AG09309 (cell line): Measurements from ENCODE around the gene AHR.

ENCODE experiments used
- DNase-seq: peaks from one replicate; pipeline ENCODE4 v3.0.0-alpha.2; 2010; ENCODE audit warnings: low read depth
- H3K4me3 ChIP-seq: 2 replicates; pipeline ENCODE4 v1.5.1; 2011; ENCODE audit warnings: mild to moderate bottlenecking, low read depth, low read length, moderate library complexity; ENCODE audit not compliant: control insufficient read depth
- CTCF ChIP-seq: IDR thresholded peaks from 2 replicates; pipeline ENCODE4 v1.5.1; 2011; ENCODE audit warnings: mild to moderate bottlenecking, low read depth, low read length, inconsistent platforms; ENCODE audit not compliant: insufficient read depth, control insufficient read depth; ENCODE audit errors: missing control alignments

AHR gene

GRCh38 chr7:17320102-17320497, 21.6 kb downstream of the AHR start:
- TF ChIP-seq CTCF, result no peak
- no peak overlapping the region for H3K4me3 ChIP-seq
- no peak for DNase-seq

- H3K4me3 ChIP-seq, result no peak overlapping the region
- no peak for TF ChIP-seq CTCF
- DNase-seq, result no peak
These were observed 22.2 kb downstream of the AHR start for GRCh38 chr7:17320657-17321056.

DNA sequence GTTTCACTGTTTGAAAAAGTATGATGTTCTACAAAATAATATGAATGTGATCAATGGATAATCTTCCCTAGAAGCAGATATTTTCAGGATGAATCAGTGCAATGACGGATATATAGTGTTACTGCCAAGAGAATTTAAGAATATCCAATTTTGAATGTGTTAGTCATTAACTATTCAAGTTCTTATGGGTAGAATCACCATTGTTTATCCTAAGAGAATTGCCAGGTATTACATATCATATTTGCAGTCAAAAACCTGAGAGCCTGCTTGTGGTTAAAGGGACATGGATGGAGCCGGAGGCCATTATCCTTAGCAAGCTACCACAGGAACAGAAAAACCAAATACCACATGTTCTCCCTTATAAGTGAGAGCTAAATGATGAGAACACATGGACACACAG, 26.9 kb downstream of the AHR start:
- no peak for TF ChIP-seq CTCF
- DNase-seq, result no peak
- H3K4me3 ChIP-seq, result no peak overlapping the region

- no peak overlapping the region for H3K4me3 ChIP-seq
These were observed 27.9 kb downstream of the AHR start for GRCh38 chr7:17326378-17326777.

DNA sequence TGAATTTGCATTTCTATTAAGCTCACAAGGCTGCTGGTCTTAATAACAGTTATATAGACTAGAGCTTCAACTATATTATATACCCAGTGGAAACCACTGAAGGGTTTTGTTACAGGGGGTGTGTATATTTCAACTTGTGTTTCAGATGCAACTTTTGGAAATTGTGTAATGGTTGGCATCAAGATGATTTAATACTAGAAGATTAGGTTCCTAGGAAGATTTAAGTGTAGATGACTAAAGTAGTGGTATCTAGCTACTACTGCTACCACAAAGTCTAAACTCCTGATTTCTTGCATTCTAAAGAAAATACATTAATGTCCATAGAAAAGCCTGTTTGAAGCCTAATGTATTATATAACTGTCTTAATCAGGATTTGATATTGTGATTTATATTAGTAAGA, 30.2 kb downstream of the AHR start:
- H3K4me3 ChIP-seq, result no peak overlapping the region
- DNase-seq, result no peak
- no peak for TF ChIP-seq CTCF

More at GRCh38 chr7:17326378-17326777, 27.9 kb downstream of the AHR start:
- DNase-seq, result no peak
- no peak for TF ChIP-seq CTCF

DNA sequence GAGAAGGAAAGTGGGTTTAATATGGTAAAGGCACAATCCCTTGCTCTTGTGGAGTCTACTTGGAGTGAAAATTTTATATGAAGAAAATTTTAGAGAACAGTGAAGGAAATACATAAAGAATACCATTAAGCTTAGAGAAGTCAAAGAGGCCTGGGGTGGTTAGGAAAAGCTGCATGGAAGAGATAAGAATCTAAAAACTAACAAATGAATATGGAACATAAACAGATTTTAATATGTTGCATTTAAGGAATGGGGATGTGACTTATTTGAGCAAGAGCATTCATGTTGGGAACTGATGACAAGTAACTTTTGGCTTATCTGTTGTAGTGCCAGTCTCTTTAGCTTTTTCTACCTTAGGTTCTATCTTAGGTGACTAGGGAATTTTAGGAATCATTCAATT, 31.0 kb downstream of the AHR start:
- TF ChIP-seq CTCF, result no peak

DNA sequence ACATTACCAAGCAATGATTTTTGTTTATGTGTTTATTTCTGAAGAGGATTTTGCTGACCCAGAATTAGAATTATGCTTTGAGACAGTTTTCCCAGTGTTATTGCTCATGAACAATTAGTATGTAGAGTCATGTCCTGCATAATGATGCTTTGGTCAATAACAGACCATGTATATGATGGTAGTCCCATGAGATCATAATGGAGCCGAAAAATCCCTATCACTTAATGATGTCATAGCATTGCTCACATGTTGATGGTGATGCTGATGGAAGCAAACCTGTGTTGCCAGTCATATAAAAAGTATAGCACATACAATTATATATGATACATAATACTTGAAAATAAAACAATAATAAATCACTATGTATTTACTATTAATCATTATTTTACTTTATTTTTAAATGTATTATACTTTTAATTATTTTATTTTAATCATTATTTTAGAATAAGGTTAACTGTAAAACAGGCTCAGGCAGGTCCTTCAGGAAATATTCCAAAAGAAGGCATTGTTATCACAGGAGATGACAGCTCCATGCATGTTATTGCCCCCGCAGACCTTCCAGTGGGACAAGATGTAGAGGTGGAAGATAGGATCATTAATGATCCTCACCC, 33.5 kb downstream of the AHR start:
- H3K4me3 ChIP-seq, result no peak overlapping the region
- no peak for DNase-seq
- TF ChIP-seq CTCF, result no peak

More for the DNA sequence above, 31.0 kb downstream of the AHR start:
- no peak for DNase-seq
- no peak overlapping the region for H3K4me3 ChIP-seq
